CD4-positive, alpha-beta T cell treated with Interferon gamma for 1 hour (primary cell): ENCODE data around the gene FGD2.

ENCODE experiments used
- DNase-seq: peaks from one replicate; pipeline ENCODE4 v3.0.0-alpha.2; 2020

The FGD2 gene, protein sequence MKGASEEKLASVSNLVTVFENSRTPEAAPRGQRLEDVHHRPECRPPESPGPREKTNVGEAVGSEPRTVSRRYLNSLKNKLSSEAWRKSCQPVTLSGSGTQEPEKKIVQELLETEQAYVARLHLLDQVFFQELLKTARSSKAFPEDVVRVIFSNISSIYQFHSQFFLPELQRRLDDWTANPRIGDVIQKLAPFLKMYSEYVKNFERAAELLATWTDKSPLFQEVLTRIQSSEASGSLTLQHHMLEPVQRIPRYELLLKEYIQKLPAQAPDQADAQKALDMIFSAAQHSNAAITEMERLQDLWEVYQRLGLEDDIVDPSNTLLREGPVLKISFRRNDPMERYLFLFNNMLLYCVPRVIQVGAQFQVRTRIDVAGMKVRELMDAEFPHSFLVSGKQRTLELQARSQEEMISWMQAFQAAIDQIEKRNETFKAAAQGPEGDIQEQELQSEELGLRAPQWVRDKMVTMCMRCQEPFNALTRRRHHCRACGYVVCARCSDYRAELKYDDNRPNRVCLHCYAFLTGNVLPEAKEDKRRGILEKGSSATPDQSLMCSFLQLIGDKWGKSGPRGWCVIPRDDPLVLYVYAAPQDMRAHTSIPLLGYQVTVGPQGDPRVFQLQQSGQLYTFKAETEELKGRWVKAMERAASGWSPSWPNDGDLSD

DNA sequence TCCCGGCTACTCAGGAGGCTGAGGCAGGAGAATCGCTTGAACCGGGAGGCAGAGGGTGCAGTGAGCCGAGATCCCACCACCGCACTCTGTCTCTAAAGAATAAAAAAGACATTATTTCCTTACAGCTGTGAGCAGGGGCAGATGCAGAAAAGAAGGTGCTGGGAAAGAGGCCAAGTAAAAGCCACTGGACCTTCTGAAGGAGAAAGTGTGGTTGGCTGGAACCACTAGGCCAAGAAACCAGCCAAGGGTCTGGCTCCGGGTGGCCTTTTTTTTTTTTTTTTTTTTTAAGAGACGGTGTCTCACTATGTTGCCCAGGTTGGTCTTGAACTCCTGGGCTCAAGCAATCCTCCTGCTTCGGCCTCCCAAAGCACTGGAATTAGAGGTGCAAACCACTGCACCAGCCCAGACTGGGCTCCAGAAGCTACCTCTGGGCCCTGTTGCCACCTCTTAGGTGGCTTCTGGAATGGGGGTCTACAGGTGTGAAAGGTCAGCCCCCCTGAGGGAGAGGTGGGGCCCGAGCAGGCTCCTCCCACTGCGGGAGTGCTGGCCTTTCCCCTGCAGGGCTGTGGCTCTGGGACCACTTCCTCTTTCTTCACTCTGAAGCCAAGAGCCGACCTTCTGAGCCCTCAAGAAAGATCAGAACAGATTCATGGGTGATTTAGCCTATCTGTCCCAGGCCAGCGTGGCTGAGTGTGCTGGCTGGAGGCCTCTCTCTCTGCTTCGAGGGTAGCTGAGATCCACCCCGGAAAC is at the start of gene FGD2:
Gene FGD2 (plus strand): TSS at position 595 of the 750 bp plus-strand sequence. CDS start 163 bp downstream, outside the sequence.
- DNase-seq: peak; percentile 70

DNA sequence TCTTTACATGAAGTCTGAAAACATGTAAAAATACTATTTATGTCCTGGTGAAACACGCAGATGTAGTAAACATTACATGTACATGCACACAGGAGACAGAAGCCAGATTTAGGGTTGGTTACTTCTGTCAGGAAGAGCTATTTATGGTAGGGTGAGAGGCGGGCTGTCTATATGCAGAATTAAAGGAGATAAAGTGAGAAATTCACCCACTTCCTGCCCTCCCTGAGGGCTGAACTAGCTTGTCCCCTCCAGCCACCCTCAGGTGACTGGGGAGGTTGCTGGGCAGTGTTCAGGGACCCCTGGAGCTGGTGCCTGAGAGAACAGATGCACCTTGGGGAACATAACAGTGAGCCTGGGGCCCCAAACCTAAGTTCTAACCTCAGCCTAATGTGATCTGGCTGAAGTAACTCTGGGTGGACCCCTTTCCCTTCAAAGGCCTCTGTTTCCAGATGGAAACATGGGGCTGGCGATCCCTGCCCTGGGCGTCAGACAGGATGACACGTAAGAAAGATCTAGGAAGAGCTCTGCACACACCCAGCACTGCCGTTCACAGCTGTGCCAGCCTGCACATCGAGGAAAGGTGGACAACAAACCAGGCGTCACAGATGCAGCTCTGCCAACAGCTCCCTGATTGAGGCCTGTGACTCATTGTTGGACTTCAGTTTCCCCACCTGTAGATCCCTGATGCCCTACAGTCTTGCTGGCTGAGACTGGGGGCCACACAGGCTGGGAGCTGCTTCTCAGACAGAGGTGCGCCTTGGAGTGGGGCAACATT is 49.6 kb upstream of the FGD2 start:
- no peak for DNase-seq

DNA sequence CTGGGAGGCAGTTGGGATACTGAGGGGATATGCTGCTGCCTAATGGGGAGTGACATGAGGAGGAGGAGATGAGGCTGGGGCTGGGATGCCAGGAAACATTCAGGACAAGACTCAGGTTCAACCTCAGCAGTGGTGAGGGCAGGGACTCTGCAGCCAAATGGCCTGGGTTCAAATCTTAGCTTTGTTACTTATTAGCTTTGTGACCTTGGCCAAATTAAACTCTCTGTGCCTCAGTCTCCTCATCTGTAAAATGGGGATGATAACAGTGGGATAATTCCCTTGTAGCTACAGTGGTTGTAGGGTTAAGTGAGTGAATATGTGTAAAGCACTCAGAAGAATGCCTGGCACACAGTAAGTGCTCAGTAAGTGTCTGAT is 49.0 kb upstream of the FGD2 start:
- DNase-seq: no peak

DNA sequence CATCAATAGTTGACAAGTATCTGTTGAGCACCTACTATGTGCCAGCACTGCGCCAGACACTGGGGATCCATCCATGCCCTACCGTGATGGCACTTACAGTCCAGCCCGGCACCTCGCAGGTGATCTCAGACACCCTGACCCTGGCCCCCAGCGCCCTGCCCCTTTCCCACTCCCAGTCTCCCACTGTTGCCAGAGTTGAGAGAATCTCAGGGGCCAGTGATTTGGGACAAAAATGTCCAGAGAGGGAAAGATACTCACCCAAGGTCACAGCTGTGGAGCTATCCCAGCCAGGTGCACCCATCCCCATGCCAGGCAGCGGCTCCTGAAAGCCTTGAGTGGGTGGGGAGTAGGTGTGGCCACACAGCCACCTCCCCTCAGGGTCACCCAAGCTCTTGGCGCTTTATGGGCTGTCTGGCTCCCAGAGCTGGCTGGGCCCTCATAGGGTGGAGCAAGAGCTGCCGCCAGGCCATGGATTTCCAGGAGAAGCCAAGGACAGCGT is 47.6 kb upstream of the FGD2 start:
- DNase-seq: no peak

DNA sequence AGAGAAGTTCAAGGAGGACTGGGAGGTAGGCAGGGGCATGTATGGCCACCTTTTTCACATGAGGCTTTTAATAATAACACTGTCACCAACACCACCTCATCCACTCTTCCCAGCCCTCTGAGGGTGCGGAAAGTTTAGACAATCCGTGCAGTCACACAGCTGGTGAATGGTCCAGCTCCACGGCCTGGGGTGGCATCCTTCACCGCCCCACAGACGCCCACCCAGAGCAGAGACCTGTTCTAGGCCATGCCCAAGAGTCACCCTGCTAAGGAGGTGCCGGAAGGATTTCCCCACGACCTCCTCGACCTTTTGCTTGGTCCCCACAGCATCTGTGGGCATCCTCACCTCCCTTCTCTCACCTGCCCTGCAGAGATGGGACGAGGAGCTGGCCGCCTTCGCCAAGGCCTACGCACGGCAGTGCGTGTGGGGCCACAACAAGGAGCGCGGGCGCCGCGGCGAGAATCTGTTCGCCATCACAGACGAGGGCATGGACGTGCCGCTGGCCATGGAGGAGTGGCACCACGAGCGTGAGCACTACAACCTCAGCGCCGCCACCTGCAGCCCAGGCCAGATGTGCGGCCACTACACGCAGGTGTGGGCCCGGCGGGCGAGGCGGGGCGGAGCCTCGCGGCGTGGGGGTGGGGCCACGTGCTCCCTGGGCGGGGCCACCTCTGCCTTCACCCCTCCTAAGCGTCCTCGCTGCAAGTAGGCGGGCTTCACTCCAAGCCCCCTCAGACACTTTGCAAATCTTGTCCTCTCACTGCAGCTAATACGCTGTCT is 46.5 kb upstream of the FGD2 start:
- no peak for DNase-seq

DNA sequence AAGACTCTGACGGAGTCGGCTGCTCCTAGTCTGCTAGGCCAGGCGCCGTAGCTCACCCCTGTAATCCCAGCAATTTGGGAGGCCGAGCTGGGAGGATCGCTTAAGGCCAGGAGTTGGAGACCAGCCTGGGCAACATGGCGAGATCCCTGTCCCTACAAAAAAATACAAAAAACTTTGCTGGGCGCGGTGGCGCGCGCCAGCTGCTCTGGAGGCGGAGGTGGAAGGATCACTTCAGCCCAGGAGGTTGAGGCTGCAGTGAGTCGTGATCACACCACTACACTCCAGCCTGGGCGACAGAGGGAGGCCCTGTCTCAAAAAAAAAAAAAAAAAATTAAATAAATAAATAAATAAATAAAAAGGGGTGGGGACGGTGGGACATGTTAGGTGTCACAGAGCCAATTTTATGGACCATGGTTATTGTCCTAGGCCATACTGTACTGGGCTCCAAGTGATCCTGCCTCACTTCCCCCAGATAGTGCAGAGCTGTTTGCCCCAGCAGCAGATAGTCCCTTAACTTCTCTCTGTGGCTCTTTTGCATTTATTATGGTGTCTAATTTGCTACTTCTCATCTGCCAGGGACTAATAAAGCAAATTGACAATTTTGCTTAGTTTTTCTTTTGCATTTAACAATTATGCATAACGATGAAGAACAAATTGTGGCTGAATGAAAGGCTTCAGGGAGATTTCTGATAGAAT is 45.8 kb upstream of the FGD2 start:
- no peak for DNase-seq

GRCh38 chr6:36961441-36962435 is 43.7 kb upstream of the FGD2 start:
- no peak for DNase-seq

- DNase-seq: peak; percentile 89
These were observed 42.6 kb upstream of the FGD2 start for GRCh38 chr6:36962874-36963273.

DNA sequence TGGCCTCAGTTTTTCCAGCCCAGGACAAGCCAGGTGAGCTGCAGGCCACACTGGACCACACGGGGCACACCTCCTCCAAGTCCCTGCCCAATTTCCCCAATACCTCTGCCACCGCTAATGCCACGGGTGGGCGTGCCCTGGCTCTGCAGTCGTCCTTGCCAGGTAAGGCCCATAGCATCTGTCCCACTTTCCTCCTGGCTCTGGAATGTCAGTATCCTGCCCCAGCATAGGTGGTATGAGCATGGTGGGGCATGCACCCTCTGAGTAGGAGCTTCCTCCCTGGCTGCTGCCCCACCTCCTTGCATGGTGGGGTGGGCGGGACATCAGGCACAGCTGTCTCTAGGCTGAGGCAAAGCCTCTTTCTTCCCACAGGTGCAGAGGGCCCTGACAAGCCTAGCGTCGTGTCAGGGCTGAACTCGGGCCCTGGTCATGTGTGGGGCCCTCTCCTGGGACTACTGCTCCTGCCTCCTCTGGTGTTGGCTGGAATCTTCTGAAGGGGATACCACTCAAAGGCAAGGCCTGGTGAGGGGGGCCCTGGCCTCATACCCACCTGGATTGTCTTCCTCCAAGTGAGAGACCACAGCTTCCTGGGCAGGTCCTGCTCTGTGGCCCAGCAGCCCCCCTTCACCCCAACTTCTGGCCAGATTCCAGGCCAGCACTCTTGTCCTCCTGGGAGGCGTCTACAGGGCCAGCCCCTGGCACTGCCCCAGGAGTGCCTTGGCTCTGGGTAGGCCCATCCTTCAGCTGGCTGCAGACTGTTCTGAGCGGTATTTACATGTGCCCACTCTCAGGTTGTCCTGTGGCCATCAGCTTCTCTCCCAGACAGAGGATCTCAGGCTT is 41.8 kb upstream of the FGD2 start:
- peak; percentile 36 for DNase-seq

- no peak for DNase-seq
These were observed 41.1 kb upstream of the FGD2 start for GRCh38 chr6:36964349-36964748.

GRCh38 chr6:36964908-36965307 is 40.5 kb upstream of the FGD2 start:
- no peak for DNase-seq

GRCh38 chr6:36967301-36967700 is 38.2 kb upstream of the FGD2 start:
- no peak for DNase-seq

DNA sequence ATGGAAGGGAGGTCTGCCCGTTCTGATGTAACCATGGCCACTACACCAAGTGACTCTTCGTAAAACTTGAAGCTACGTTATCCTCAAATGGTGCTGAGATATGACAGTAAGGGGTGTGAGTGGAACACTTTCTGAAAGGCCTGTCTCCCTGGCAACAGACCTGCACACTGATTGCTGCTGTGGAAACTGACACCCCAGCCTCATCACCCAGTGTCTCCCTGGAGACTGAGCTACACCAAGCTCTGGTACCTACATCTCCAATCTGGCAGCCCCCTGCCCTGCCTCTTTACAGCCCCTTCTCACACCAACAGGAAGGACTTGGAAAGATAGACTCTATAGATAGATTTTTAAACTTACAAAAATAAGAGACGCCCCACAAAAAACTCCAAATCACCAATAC is 37.7 kb upstream of the FGD2 start:
- no peak for DNase-seq

DNA sequence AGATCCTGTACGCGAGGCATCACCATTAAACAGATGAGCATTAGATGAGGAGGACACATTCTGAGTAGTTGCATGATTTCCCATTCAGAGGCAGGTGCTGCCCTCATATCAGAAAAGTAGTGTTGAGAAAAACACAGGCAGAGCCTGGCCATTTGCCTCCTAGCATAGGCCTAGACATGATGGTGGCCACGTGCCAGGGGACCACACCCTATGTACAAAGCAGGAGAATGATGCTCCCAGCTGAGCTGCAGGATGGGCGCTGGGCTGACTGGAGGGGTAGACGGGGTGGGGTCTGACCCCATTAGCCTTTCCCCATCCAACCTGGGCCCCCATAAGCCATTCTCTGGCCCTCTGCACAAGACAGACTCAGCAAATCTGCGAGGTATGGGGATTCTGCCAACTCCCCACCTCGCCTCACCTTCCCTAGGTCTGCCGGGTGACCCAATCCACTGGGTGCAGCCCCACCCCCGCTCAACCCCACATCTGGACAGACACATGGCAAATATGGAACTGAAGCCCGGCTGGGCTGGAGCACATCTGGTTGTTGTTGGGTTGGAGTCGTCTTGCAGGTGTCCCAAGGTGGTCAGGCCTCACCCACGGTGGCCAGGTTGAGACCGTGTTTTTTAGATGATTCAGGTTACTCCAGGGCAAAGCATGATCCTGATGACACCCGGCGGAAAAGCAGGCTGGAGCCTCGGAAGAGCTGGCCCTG is 37.0 kb upstream of the FGD2 start:
- no peak for DNase-seq

GRCh38 chr6:36969240-36969691 is 36.2 kb upstream of the FGD2 start:
- DNase-seq: no peak

GRCh38 chr6:36969988-36970891 is 35.2 kb upstream of the FGD2 start:
- no peak for DNase-seq
